ENCODE results near the gene BRWD1.

Gene BRWD1

DNA sequence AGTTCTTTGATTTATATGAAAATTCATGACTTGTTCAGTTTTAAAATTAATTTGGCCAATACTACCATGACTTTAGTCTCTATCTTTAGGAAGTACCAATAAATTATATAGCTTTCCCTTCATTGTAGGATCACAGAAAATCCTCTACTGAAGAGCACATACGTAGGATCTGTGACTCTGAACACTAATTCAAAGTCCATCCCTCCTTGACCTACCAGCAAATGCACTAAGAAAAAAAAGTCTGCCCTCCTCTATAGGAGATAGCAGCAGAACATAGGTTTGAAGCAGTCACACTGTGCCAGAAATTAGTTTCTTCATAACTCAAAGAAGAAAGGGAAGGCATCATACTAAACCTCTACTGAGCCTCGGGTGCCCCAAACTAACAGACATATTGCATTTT lies 16.5 kb downstream of the BRWD1 start:
- Histone ChIP-seq H3K4me2 (ENCODE audit: low read depth, low read length, poor library complexity, severe bottlenecking) (no peak overlapping the region), H3F3A (ENCODE audit: insufficient read depth) (peaks cover 8% of the 10 kb centered on the region; the same call in 1 of the 2 replicates), H2AFZ (ENCODE audit: low read depth, low read length, severe bottlenecking) (no peak overlapping the region), H3K9ac (ENCODE audit: low read length) (no peak overlapping the region), H3K9me2 (replicated peaks; ENCODE audit: insufficient read depth, low read length) (no peaks in the 10 kb centered on the region), H3K27me3 (ENCODE audit: low read length) (no peaks in the 10 kb centered on the region), H3K36me3 (ENCODE audit: low read length) (peaks cover 77% of the 10 kb centered on the region), H4K20me1 (ENCODE audit: low read depth, low read length) (peaks cover 15% of the 10 kb centered on the region; the same call in 1 of the 2 replicates), H3K27ac (ENCODE audit: low read depth, low read length) (no peak overlapping the region), H3K9me3 (ENCODE audit: insufficient read depth, low read length) (no peaks in the 10 kb centered on the region), H3K4me3 (ENCODE audit: insufficient read depth, low read length, poor library complexity, severe bottlenecking) (no peak overlapping the region), H3K79me2 (ENCODE audit: insufficient read depth, low read length) (peaks cover 79% of the 10 kb centered on the region)
- TF ChIP-seq, protein P1, sequence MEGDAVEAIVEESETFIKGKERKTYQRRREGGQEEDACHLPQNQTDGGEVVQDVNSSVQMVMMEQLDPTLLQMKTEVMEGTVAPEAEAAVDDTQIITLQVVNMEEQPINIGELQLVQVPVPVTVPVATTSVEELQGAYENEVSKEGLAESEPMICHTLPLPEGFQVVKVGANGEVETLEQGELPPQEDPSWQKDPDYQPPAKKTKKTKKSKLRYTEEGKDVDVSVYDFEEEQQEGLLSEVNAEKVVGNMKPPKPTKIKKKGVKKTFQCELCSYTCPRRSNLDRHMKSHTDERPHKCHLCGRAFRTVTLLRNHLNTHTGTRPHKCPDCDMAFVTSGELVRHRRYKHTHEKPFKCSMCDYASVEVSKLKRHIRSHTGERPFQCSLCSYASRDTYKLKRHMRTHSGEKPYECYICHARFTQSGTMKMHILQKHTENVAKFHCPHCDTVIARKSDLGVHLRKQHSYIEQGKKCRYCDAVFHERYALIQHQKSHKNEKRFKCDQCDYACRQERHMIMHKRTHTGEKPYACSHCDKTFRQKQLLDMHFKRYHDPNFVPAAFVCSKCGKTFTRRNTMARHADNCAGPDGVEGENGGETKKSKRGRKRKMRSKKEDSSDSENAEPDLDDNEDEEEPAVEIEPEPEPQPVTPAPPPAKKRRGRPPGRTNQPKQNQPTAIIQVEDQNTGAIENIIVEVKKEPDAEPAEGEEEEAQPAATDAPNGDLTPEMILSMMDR (IDR thresholded peaks at IDR 0.05; ENCODE audit: insufficient read depth, low read length, poor library complexity, severe bottlenecking), result no peak
- TF ChIP-seq EZH2phosphoT487 (conservative IDR thresholded peaks at IDR 0.05; ENCODE audit: low read length), result no peak

DNA sequence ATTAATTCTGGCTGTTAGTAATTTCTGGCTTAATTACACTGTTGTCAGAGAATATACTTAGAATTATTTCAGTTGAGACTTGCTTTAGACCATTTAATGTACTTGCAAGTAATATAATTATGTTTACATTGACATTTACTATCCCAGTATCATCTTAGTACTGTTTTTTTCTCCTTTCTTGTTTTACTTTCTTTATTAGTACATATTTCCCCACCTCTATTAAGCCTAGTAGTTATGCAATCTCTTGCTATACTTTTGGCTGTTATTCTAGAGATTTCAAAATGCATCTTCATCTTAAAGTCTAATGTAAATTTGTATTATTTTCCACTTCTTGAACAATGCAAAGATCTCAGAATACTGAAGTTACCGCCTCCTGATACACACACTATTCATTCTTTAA lies 24.4 kb downstream of the BRWD1 start:
- H3K27me3 ChIP-seq (ENCODE audit: low read length), result no peaks in the 10 kb centered on the region
- no peak overlapping the region for H3K4me2 ChIP-seq (ENCODE audit: low read depth, low read length, poor library complexity, severe bottlenecking)
- no peaks in the 10 kb centered on the region for H3K9me3 ChIP-seq (ENCODE audit: insufficient read depth, low read length)
- peaks cover 5% of the 10 kb centered on the region; the same call in 1 of the 2 replicates for H3F3A ChIP-seq (ENCODE audit: insufficient read depth)
- no peak for TF ChIP-seq EZH2phosphoT487 (conservative IDR thresholded peaks at IDR 0.05; ENCODE audit: low read length)
- TF ChIP-seq, protein P1 (IDR thresholded peaks at IDR 0.05; ENCODE audit: insufficient read depth, low read length, poor library complexity, severe bottlenecking), result no peak
- no peak overlapping the region for H2AFZ ChIP-seq (ENCODE audit: low read depth, low read length, severe bottlenecking)
- no peak overlapping the region for H3K27ac ChIP-seq (ENCODE audit: low read depth, low read length)
- H3K9ac ChIP-seq (ENCODE audit: low read length), result no peak overlapping the region
- H3K79me2 ChIP-seq (ENCODE audit: insufficient read depth, low read length), result peaks cover 54% of the 10 kb centered on the region
- H4K20me1 ChIP-seq (ENCODE audit: low read depth, low read length), result no peaks in the 10 kb centered on the region
- H3K9me2 ChIP-seq (replicated peaks; ENCODE audit: insufficient read depth, low read length), result no peaks in the 10 kb centered on the region
- no peak overlapping the region for H3K4me3 ChIP-seq (ENCODE audit: insufficient read depth, low read length, poor library complexity, severe bottlenecking)
- H3K36me3 ChIP-seq (ENCODE audit: low read length), result peaks cover 71% of the 10 kb centered on the region

DNA sequence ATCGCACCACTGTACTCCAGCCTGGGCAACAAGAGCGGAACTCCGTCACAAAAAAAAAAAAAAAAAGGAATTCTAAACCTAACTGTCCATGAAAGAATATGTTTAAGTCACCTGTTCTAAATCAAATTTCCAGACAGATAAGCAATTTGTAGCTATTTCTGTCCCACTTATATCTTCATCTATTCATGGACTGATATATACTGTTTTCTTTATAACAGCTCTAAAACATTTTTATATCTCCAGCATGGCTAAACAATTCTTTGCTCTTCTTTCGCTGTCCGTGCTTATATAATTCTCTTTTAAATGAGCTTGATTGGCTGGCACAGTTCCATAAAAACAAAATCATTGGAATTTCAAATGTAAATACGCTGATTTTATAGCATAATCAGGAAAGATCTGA lies 30.5 kb downstream of the BRWD1 start:
- Histone ChIP-seq H3K36me3 (ENCODE audit: low read length) (peaks cover 42% of the 10 kb centered on the region), H4K20me1 (ENCODE audit: low read depth, low read length) (no peaks in the 10 kb centered on the region; the same call in 1 of the 2 replicates), H3K9me2 (replicated peaks; ENCODE audit: insufficient read depth, low read length) (no peaks in the 10 kb centered on the region), H3K9me3 (ENCODE audit: insufficient read depth, low read length) (no peaks in the 10 kb centered on the region), H3K27me3 (ENCODE audit: low read length) (no peaks in the 10 kb centered on the region), H3K27ac (ENCODE audit: low read depth, low read length) (no peak overlapping the region), H2AFZ (ENCODE audit: low read depth, low read length, severe bottlenecking) (no peak overlapping the region), H3K9ac (ENCODE audit: low read length) (no peak overlapping the region), H3K79me2 (ENCODE audit: insufficient read depth, low read length) (peaks cover 47% of the 10 kb centered on the region), H3F3A (ENCODE audit: insufficient read depth) (peaks cover 27% of the 10 kb centered on the region), H3K4me2 (ENCODE audit: low read depth, low read length, poor library complexity, severe bottlenecking) (no peak overlapping the region), H3K4me3 (ENCODE audit: insufficient read depth, low read length, poor library complexity, severe bottlenecking) (no peak overlapping the region)
- TF ChIP-seq, protein P1 (IDR thresholded peaks at IDR 0.05; ENCODE audit: insufficient read depth, low read length, poor library complexity, severe bottlenecking), result no peak
- TF ChIP-seq EZH2phosphoT487 (conservative IDR thresholded peaks at IDR 0.05; ENCODE audit: low read length), result no peak
